ENCODE data around the gene RYR2.

RYR2 gene

DNA sequence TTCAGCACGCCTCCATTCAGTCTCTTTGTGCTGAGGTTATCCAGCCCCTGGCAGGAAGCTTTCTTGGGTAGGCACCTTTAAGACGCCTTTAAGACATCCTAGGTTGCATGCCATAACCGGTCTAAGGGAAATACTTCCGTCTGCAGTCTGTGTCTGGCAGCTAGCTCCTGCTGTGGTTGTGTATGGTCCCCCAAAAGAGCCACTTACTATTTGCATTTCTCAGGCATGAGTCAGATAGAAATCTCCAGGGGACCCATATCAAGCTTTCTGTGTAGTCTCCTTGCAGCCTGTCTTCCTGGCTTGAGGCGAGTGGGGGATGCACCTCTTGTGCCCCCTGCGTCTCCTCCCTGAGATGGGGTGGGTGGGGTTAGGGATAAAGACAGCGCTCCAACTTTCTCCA is 10.0 kb upstream of the RYR2 start:
- no peak for DNase-seq (ENCODE audit: low read depth in 2 of 2)

- DNase-seq (ENCODE audit: low read depth in 2 of 2) = no peak
Measured at GRCh38 chr1:237033061-237033460, 8.9 kb upstream of the RYR2 start.

DNA sequence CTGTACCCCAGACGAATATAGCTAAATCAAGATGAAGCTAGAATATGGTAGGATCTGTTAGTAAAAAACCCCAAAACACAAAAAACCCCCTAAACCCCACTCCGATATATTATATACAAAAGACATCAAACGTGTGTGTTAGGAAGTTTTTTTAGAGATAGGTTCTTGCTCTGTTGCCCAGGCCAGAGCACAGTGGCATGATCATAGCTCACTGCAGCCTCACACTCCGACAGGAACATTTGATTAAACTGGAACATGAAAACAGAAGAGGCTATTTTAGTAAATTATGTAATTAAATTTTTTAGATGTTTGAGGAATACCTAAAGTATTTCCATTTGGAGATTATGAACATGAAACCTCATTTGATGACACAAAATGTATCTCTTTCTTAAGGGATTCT is 8.2 kb upstream of the RYR2 start:
- no peak for DNase-seq (ENCODE audit: low read depth in 2 of 2)

DNA sequence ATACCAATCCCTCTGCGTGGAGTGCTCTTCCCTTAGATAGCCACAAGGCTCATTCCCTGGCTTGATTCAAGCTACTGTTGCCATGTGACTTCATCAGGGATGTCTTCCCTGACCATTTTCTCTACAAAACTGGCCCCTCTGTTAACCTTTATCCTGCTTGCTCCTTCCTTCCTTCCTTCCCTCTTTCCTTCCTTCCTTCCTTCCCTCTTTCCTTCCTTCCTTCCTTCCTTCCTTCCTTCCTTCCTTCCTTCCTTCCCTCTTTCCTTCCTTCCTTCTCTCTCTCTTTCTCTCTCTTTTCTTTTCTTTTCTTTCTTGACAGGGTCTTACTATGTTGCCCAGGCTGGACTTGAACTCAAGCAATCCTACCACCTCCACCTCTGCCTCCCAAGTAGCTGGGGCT is 6.2 kb upstream of the RYR2 start:
- no peak for DNase-seq (ENCODE audit: low read depth in 2 of 2)

DNA sequence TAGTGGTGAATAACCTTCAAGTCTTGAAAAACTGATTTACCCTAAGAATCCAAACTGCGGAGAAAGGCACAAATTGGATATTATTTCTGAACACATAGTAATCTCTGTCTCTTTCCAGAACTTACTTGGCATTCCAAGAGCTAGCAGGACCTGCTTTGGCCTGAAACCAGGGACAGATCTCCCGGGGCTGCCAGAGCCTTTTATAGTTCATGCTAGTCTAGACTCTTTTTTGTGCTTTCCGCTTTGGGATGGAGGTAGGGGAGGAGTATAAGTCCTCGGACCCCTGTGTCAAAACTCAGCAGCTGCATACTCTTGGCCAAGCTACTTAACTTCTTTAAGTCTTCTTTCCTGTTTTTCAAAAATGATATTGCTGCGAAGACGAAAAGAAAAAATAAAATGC is 3.8 kb upstream of the RYR2 start:
- DNase-seq (ENCODE audit: low read depth in 2 of 2) = no peak

GRCh38 chr1:237040823-237041222 is 1.2 kb upstream of the RYR2 start:
- no peak for DNase-seq (ENCODE audit: low read depth in 2 of 2)

GRCh38 chr1:237041461-237041794 is 556 bp upstream of the RYR2 start:
- no peak for DNase-seq (ENCODE audit: low read depth in 2 of 2)

DNA sequence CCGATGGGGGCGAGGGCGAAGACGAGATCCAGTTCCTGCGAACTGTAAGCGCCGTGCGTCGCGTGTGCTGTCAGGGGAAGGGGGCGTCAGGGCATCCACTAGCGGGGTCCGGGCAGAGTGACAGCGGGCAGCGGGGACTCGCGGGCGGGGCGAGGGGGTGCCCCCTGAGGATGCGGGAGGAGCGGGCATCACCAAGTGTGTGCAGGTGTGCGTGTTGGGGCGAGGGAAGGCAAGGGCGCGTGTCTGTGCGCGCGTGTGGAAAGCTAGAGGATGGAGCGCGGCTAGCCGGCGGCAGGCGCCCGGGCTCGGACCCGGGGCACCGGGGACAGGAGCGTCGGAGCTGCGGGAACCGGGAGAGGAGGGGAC is 525 bp downstream of the RYR2 start:
- DNase-seq (ENCODE audit: low read depth in 2 of 2) = no peak

DNA sequence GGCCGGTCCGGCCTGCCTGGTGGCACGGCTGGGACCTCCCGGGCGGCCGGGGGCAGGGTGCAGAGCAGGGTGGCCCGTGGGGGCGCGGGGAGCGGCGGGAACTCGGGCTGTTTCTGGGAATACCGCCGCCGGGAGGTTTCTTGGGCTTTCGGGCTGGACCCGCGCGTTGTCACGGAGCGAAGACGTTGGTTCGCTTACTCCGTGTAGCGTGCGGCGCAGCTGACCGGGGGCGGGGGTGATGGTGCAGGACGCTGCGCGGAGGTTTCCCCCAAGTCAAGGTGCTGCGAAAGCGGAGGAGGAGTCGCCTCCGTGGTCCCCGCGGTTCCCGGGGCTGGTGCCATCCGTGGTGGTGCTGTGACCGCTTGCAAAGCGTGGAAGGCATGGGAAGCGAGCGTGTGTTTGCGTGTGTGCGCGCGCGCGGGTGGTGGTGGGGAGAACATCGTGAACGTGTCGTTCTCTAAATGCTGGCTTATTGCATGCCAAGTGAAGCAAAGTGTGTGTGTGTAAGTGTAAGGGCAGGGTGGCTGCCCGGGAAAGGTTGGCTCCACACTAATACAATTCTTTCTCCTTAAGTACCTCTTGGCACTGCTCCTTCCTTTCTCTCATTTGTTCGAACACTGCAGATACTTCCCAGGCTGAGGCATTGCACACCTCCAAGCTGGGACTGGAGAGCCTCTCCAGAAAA is 1.1 kb downstream of the RYR2 start:
- no peak for DNase-seq (ENCODE audit: low read depth in 2 of 2)

DNA sequence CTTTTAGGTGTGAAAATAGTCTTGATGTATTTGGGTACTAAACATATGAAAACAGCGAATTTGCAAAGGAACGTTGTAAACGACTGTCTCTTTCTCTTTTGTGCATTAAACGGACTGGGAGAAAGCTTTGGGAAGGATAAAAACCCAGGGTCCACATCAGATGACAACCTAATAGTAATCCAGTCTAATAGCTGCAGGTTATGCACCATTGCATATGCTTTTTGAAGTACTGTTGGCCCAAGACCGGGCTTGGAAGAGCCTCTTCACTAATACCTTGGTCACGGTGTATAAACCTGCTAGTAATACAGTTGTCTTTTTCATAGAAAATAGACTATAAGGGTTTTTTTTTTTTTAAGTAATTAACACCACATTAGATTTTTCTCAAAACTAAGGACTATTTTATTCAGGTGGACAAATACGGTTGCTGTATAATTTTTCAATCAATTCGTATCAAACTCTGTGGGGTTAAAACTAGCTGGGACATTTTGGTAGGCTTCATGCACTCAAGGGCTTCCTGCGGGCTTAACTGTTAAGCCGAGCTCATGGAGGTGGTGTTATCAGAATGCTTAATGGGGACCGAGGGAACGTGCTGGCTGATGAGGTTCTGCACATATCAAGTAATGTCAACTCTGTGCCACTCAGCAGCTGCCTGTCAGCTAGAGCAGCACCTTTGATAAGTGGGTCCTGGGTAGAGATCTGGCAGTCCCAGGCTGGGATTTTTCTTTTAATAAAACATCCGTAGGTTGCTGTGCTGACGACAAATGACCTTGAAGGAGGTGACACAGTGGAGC is 2.1 kb downstream of the RYR2 start:
- DNase-seq (ENCODE audit: low read depth in 2 of 2) = no peak

GRCh38 chr1:237045278-237046016 is 3.5 kb downstream of the RYR2 start:
- DNase-seq (ENCODE audit: low read depth in 2 of 2) = no peak

- no peak for DNase-seq (ENCODE audit: low read depth in 2 of 2)
Measured at GRCh38 chr1:237048803-237049202, 6.8 kb downstream of the RYR2 start.

DNA sequence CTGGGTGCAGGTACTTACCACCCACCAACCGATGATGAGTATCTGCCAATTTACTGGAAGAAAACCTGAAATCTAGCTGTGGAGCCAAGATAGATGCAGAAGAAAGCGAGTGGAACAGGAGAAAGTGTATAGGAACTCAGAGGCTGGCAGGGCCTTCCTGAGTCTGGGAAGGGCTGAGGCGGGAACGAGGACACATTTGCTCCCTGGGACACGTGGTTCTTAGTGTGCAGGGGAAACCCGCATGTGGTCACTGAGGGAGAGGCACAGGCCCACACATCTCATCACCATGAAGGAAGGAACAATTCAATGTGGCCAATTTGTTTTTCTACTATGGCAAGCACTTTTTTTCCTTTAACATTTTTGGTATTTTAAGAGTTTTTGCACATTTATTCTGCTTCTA is 8.2 kb downstream of the RYR2 start:
- DNase-seq (ENCODE audit: low read depth in 2 of 2) = no peak

DNA sequence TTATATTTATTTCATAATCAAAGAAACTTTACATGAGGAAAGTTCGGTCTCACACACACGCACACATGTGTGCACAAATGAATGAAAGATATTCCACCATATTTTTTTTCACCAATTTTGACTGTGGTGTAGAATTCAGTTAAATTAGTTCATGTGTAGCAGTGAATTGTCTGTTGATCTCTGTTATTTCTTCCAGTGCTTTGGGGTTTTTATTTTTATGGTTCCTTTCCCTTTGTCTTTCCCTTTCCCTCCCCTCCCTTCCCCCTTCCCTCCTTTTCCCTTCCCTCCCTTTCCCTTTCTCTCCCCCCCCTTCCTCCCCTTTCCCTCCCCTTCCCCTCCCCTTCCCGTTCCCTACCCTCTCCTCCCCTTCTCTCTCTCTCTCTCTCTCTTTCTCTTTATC is 8.9 kb downstream of the RYR2 start:
- DNase-seq (ENCODE audit: low read depth in 2 of 2) = no peak

DNA sequence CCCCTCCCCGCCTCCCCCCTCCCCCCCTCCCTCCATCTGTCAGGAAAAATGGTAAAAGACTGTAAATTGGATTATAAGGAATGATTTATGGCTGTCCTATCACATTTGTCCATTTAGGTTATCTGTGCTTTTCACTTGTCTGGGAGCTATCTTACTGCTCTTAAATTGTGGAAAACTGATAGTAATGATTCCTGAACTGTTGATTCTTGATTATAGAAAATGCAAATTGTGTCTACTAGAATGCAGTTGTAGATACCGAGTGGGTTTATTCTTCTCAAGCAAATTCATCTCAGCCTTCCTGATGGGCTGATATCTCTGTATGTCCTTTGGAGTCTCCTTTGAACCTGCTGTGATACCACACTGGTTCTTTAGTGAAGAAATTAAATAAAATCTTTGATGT is 12.3 kb downstream of the RYR2 start:
- no peak for DNase-seq (ENCODE audit: low read depth in 2 of 2)

GRCh38 chr1:237058470-237058869 is 16.5 kb downstream of the RYR2 start:
- DNase-seq (ENCODE audit: low read depth in 2 of 2) = no peak

DNA sequence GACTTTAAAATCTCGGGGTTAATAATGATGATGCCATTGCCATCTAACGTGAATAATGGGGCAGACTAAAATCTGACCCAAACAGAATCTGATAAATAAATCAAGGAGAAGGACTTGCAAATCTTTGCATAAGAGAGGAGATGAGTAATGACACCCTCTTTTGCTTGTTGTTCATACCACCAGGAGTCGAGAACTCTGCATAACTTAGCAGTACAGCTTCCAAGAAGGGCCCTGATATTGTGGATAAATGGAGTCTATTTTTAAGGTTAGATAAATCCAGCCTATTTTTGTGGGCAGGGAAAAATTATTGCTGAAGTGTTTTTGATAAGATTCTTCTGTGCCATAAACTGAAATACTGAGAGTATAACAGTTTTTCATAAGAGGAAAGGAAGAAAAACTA is 17.3 kb downstream of the RYR2 start:
- no peak for DNase-seq (ENCODE audit: low read depth in 2 of 2)

DNA sequence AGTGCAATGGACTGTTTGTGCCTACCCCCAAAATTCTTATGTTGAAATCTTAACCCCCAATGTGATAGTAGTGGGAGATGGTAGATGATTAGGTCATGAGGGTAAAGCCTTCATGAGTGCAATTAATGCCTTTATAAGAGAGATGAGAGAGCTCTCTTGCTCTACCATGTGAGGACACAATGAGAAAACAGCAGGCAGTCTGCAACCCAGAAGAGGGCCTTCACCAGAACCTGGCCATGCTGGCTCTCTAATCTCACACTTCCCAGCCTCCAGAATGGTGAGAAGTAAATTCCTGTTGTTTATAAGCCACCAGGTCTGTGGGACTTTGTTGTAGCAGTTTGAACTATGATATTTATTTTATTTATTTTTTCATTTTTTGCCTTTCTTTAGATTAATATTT is 21.0 kb downstream of the RYR2 start:
- no peak for DNase-seq (ENCODE audit: low read depth in 2 of 2)

DNA sequence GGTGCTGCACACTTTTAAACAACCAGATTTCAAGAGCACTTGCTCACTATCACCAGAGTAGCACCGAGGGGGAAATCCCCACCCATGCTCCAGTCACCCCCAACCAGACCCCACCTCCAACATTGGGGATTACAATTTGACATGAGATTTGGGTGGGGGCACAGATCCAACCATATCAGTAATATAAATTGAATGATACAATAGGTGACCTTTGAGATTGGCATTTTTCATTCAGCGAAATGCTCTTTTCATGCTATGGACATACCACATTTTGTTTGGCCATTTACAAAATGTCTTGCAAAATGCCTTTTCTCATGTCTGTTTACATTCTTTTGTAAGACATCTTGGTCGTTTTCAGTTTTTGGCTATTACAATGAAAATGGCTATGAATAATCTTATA is 23.9 kb downstream of the RYR2 start:
- no peak for DNase-seq (ENCODE audit: low read depth in 2 of 2)

GRCh38 chr1:237070519-237070918 is 28.5 kb downstream of the RYR2 start:
- no peak for DNase-seq (ENCODE audit: low read depth in 2 of 2)

GRCh38 chr1:237071641-237072420 is 29.8 kb downstream of the RYR2 start:
- no peak for DNase-seq (ENCODE audit: low read depth in 2 of 2)

GRCh38 chr1:237074371-237075117 is 32.6 kb downstream of the RYR2 start:
- DNase-seq (ENCODE audit: low read depth in 2 of 2) = no peak

All from stimulated activated CD8-positive, alpha-beta memory T cell treated with anti-CD3 and anti-CD28 coated beads, Interleukin-7, amount 100 ng/mL, for 4 hours (primary cell).